Stimulated activated naive CD8-positive, alpha-beta T cell treated with anti-CD3 and anti-CD28 coated beads, Interleukin-15, Interleukin-2, amounts not matched to agents 100 ng/mL and 50 ng/mL, for 24 hours (primary cell): ENCODE results near the gene TUT4.

Experiments used
- H3K27ac Mint-ChIP-seq: one replicate; pipeline ENCODE4 v1.8.0; 2021; ENCODE audit warnings: mild to moderate bottlenecking, mixed read lengths
- H3K27me3 Mint-ChIP-seq: one replicate; pipeline ENCODE4 v1.8.0; 2021; ENCODE audit warnings: mixed read lengths
- H3K36me3 Mint-ChIP-seq: one replicate; pipeline ENCODE4 v1.8.0; 2021; ENCODE audit warnings: low read depth, mixed read lengths
- H3K4me1 Mint-ChIP-seq: one replicate; pipeline ENCODE4 v1.8.0; 2021; ENCODE audit warnings: low read depth, mixed read lengths
- H3K4me3 Mint-ChIP-seq: one replicate; pipeline ENCODE4 v1.8.0; 2021; ENCODE audit warnings: mild to moderate bottlenecking, mixed read lengths
- H3K9me3 Mint-ChIP-seq: one replicate; pipeline ENCODE4 v1.8.0; 2021; ENCODE audit warnings: mixed read lengths

The TUT4 gene

DNA sequence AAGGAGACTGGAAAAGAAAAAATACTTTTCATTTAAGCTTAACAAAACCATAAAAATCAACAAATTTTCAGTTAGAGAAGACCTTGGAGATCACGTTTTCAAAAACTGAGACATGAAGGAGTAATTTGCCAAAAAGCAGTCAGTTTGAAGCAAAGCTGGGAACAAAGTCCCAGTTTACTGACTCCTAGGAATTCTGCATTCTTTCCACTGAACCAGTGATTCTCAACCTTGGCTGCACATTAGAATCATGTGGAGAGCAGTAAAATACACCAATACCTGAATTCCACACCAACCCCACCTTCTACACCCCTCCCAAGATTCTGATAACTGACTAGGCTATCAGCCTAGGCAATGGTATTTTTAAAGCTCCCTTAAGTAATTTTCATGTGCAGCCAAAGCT lies 75.0 kb downstream of the TUT4 start:
- Mint-ChIP-seq H3K4me3 (no peak overlapping the region), H3K4me1 (no peaks in the 10 kb centered on the region), H3K36me3 (peaks cover 25% of the 10 kb centered on the region), H3K27ac (no peak overlapping the region), H3K27me3 (no peaks in the 10 kb centered on the region), H3K9me3 (no peaks in the 10 kb centered on the region)

DNA sequence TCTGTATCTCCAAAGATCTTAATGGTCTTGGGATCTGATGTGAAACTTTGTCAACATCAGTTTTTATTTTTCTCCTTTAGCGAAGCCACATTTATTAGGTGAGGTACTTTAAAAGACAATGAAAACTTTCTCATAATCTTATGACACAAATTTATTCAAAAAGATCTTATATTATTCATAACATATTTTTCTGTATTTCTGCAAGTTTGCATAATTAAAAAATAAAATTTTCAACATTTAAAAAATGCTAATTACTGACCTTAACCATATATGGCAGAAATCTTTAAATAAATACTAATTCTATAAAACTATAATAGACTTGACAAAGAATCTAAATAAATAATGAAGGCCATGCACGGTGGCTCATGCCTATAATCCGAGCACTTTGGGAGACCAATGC lies 75.9 kb downstream of the TUT4 start:
- Mint-ChIP-seq H3K27ac (no peak overlapping the region), H3K27me3 (no peaks in the 10 kb centered on the region), H3K9me3 (no peaks in the 10 kb centered on the region), H3K4me3 (no peak overlapping the region), H3K4me1 (no peaks in the 10 kb centered on the region), H3K36me3 (peaks cover 26% of the 10 kb centered on the region)

GRCh38 chr1:52474807-52475206 lies 78.1 kb downstream of the TUT4 start:
- Mint-ChIP-seq H3K36me3 (peaks cover 40% of the 10 kb centered on the region), H3K4me3 (no peak overlapping the region), H3K27ac (no peak overlapping the region), H3K27me3 (no peaks in the 10 kb centered on the region), H3K9me3 (no peaks in the 10 kb centered on the region), H3K4me1 (no peaks in the 10 kb centered on the region)

DNA sequence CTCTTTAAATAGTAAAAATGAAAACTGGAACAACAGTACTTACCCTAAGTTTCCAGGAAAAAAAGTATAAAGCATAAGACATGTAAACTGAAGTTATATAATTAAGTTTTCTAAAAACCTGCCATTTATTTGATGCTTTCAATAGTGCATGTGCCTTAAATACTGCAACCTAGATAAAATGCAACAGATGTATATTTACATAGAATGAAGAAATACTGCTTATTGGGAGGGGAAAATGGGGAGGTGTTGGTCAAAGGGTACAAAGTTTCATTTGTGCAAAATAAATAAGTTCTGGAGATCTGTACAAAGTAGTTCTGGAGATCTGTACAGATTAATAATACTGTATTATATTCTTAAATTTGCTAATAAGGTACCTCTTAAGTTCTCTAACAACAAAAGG lies 79.9 kb downstream of the TUT4 start:
- H3K9me3 Mint-ChIP-seq = no peaks in the 10 kb centered on the region
- H3K27ac Mint-ChIP-seq = no peak overlapping the region
- peaks cover 46% of the 10 kb centered on the region for H3K36me3 Mint-ChIP-seq

DNA sequence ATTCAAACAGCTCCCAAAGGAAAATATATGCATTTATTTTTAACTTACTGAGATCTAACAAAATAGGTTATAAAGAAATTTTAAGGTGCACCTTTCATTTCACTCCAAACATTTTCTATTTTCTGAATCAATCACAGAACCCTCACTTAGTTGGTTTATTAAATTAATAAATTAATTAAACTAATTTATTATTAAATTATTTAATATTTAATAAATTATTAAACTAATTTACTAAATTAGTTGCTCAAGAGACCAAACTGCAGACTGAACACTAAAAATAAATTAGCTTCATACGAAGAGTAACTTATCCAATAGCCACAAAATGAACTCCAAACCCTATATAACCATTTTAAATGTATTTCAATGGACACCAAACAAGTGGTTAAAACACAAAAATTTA lies 80.5 kb downstream of the TUT4 start:
- H3K4me3 Mint-ChIP-seq = no peak overlapping the region
- no peak overlapping the region for H3K27ac Mint-ChIP-seq
- H3K36me3 Mint-ChIP-seq = peaks cover 45% of the 10 kb centered on the region
- H3K27me3 Mint-ChIP-seq = no peaks in the 10 kb centered on the region
- no peaks in the 10 kb centered on the region for H3K9me3 Mint-ChIP-seq
- H3K4me1 Mint-ChIP-seq = no peaks in the 10 kb centered on the region

More for the DNA sequence above, 79.9 kb downstream of the TUT4 start:
- no peaks in the 10 kb centered on the region for H3K27me3 Mint-ChIP-seq
- no peaks in the 10 kb centered on the region for H3K4me1 Mint-ChIP-seq
- H3K4me3 Mint-ChIP-seq = no peak overlapping the region

DNA sequence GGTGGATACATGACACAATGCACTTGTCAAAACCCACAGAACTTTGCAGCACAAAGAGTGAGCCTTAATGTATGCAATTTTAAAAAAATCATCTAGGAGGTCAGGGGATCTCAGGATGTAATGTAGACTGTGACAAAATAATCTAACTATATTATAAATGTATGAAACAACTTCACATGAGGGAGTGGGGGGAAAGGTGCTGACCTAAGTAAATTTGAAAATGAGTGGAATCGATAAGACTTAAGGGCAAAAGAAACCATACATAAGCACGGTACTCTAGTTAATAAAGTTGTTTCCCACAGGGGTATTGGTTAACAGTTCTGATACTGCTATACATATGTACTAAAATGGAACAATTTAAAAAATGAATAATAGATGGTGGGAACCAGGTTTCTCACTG lies 83.8 kb downstream of the TUT4 start:
- H3K27ac Mint-ChIP-seq = no peak overlapping the region
- no peaks in the 10 kb centered on the region for H3K9me3 Mint-ChIP-seq
- no peak overlapping the region for H3K4me3 Mint-ChIP-seq
- H3K4me1 Mint-ChIP-seq = no peaks in the 10 kb centered on the region
- H3K36me3 Mint-ChIP-seq = peaks cover 36% of the 10 kb centered on the region
- no peaks in the 10 kb centered on the region for H3K27me3 Mint-ChIP-seq

DNA sequence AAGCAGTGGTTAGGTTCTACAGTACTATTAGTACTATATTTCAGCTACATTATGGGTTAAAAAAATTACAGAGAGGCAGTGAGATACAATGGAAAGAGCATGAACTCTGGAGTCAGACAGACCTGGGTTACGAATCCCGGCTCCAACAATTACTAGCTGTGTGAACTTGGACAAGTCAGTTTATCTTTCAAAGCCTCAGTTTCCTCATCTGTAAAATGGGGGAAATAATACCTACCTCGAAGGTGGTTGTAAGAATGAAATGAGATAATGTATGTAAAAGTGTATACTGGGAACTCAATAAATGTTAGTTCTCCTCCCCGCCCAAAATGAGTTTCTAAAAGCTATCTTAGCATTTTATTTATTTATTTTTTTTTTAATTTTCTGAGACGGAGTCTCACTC lies 89.0 kb downstream of the TUT4 start:
- Mint-ChIP-seq H3K27ac (no peak overlapping the region), H3K4me1 (no peaks in the 10 kb centered on the region), H3K4me3 (no peak overlapping the region), H3K36me3 (peaks cover 17% of the 10 kb centered on the region), H3K27me3 (no peaks in the 10 kb centered on the region), H3K9me3 (no peaks in the 10 kb centered on the region)

GRCh38 chr1:52461821-52462220 lies 91.1 kb downstream of the TUT4 start:
- Mint-ChIP-seq H3K27me3 (no peaks in the 10 kb centered on the region), H3K36me3 (peaks cover 24% of the 10 kb centered on the region), H3K4me1 (no peaks in the 10 kb centered on the region), H3K27ac (no peak overlapping the region), H3K9me3 (no peaks in the 10 kb centered on the region), H3K4me3 (no peak overlapping the region)

GRCh38 chr1:52460694-52461093 lies 92.2 kb downstream of the TUT4 start:
- Mint-ChIP-seq H3K27ac (no peak overlapping the region), H3K4me3 (no peak overlapping the region), H3K9me3 (no peaks in the 10 kb centered on the region), H3K27me3 (no peaks in the 10 kb centered on the region), H3K4me1 (no peaks in the 10 kb centered on the region), H3K36me3 (peaks cover 27% of the 10 kb centered on the region)

DNA sequence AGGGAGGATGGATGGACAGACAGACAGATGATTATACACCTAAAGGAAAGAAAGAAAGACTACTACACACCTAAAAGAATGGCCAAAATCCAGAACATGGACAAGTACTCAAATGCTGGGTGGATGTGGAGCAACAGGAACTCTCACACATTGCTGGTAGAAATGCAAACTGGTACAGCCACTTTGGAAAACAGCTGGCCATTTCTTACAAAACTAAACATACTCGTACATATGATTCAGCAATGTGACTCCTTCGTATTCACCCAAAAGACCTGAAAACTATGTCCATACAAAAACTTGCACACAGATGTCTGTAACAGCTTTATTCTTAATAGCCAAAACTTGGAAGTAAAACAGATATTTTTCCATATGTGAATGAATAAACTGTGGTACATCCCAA lies 97.2 kb downstream of the TUT4 start:
- no peaks in the 10 kb centered on the region for H3K9me3 Mint-ChIP-seq
- H3K4me1 Mint-ChIP-seq = no peaks in the 10 kb centered on the region
- no peak overlapping the region for H3K4me3 Mint-ChIP-seq
- no peaks in the 10 kb centered on the region for H3K27me3 Mint-ChIP-seq
- no peak overlapping the region for H3K27ac Mint-ChIP-seq
- peaks cover 30% of the 10 kb centered on the region for H3K36me3 Mint-ChIP-seq

DNA sequence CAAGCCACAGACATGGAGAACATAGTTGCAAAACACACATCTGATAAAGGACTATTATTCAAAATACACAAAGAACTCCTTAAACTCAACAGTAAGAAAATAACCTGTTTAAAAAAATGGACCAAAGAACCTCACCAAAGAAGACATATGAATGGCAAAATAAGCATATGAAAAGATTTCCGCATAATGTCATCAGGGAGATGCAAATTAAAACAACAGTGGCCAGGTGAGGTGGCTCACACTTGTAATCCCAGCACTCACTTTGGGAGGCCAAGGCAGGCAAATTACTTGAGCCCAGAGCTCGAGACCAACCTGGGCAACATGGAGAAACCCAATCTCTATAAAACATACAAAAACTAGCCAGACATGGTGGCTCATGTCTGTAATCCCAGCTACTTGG lies 98.1 kb downstream of the TUT4 start:
- Mint-ChIP-seq H3K27ac (no peak overlapping the region), H3K4me1 (no peaks in the 10 kb centered on the region), H3K9me3 (no peaks in the 10 kb centered on the region), H3K36me3 (peaks cover 30% of the 10 kb centered on the region), H3K27me3 (no peaks in the 10 kb centered on the region), H3K4me3 (no peak overlapping the region)

DNA sequence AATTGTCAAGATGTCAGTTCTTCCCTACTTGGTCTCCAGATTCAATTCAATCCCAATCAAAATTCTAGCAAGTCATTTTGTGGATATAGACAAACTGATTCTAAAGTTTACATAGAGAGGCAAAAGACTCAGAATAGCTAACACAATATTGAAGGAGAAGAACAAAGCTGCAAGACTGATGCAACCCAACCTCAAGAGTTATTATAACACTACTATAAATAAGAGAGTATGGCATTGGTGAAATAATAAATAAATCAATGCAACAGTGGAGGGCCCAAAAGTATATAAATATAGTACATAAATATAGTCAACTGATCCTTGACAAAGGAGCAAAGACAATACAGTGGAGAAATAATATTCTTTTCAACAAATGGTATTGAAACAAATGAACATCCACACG lies 98.8 kb downstream of the TUT4 start:
- Mint-ChIP-seq H3K36me3 (peaks cover 30% of the 10 kb centered on the region), H3K27me3 (no peaks in the 10 kb centered on the region), H3K4me1 (no peaks in the 10 kb centered on the region), H3K27ac (no peak overlapping the region), H3K4me3 (no peak overlapping the region), H3K9me3 (no peaks in the 10 kb centered on the region)

GRCh38 chr1:52444463-52444862 lies 108.4 kb downstream of the TUT4 start:
- H3K9me3 Mint-ChIP-seq = no peaks in the 10 kb centered on the region
- peaks cover 38% of the 10 kb centered on the region for H3K36me3 Mint-ChIP-seq
- H3K27ac Mint-ChIP-seq = no peak overlapping the region
- H3K4me3 Mint-ChIP-seq = no peak overlapping the region
- H3K4me1 Mint-ChIP-seq = no peaks in the 10 kb centered on the region
- H3K27me3 Mint-ChIP-seq = no peaks in the 10 kb centered on the region

DNA sequence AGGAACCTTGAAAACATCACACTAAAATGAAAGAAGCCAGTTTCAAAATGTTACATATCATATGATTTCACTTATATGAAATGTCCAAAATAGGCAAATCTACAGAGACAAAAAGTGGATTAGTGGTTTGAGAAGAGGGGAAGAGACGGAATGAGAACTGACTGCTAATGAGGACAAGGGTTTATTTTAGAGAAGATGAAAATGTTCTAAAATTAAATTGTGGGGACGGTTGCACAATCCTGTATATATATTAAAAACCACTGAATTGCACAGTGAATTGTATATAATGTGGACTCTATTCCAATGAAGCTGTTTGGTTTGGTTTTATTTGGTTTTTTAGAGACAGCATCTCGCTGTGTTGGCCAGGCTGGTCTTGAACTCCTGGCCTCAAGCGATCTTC lies 112.9 kb downstream of the TUT4 start:
- Mint-ChIP-seq H3K36me3 (peaks cover 45% of the 10 kb centered on the region), H3K4me3 (no peak overlapping the region), H3K27me3 (no peaks in the 10 kb centered on the region), H3K9me3 (no peaks in the 10 kb centered on the region), H3K4me1 (no peaks in the 10 kb centered on the region), H3K27ac (no peak overlapping the region)

DNA sequence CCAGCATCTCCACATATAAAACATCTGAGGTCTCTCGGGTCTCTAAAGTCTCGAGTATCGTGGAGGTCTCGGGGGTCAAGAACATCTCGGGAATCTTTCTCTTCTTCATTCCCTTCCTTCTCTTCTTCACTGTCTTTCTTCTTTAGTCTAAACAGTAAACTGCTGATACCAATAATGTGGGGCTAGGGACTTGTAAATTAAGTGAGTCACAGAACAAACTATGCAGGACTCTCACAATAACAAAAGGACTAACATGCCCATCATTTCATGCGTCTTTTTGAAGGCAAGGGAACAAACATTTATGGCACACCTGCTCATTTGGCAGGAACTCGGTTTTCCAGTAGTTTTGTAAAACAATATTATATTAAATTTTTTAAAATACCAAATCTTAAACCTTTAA lies 116.1 kb downstream of the TUT4 start:
- no peaks in the 10 kb centered on the region for H3K4me1 Mint-ChIP-seq
- no peak overlapping the region for H3K27ac Mint-ChIP-seq
- no peaks in the 10 kb centered on the region for H3K27me3 Mint-ChIP-seq
- H3K36me3 Mint-ChIP-seq = peaks cover 53% of the 10 kb centered on the region
- no peak overlapping the region for H3K4me3 Mint-ChIP-seq
- no peaks in the 10 kb centered on the region for H3K9me3 Mint-ChIP-seq

DNA sequence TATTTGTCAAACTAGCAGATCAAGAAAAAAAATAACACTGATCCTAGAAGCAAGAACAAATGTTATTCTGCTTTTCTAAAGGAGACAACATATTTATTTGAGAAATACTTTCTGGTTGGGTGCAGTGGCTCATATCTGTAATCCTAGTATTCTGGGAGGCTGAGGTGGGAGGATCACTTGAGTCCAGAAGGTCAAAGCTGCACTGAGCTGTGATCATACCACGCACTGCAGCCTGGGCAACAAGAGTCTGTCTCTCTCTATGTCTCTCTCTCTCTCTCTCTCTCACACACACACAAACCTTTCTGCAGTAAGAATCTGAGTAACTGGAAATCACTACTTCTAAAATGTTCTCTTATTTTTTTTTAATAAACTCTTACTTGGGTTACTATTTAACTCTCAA lies 117.2 kb downstream of the TUT4 start:
- Mint-ChIP-seq H3K36me3 (peaks cover 54% of the 10 kb centered on the region), H3K27me3 (no peaks in the 10 kb centered on the region), H3K4me3 (no peak overlapping the region), H3K9me3 (no peaks in the 10 kb centered on the region), H3K4me1 (no peaks in the 10 kb centered on the region), H3K27ac (no peak overlapping the region)

DNA sequence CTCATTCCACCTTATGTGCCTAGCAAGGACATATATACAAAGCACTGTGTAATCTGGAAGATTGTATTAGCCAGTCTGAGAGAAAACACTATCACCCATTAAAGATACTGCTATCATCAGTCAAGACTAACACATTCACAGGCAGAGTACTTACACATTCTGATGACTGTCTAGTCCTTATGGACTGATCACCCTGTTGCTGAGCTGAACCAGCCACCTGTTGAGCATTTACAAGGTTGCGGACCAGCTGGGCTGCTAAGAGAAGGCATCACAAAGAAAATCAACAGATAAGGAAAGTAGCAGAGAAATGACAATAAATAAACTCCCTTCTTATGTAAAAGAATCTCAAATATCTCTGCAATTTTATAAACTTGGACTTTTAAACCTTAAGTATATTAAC lies 117.7 kb downstream of the TUT4 start:
- peaks cover 53% of the 10 kb centered on the region for H3K36me3 Mint-ChIP-seq
- no peaks in the 10 kb centered on the region for H3K4me1 Mint-ChIP-seq
- no peak overlapping the region for H3K27ac Mint-ChIP-seq
- no peak overlapping the region for H3K4me3 Mint-ChIP-seq
- no peaks in the 10 kb centered on the region for H3K9me3 Mint-ChIP-seq
- no peaks in the 10 kb centered on the region for H3K27me3 Mint-ChIP-seq
